GM12892 (cell line): ENCODE measurements around the gene GHITM.

Experiments used
- POLR2A ChIP-seq: IDR thresholded peaks from 2 replicates; pipeline ENCODE4 v1.6.1; 2011; ENCODE audit warnings: low read depth, low read length, control low read depth
- POLR2AphosphoS5 ChIP-seq: IDR thresholded peaks from 2 replicates; pipeline ENCODE4 v1.6.1; 2011; ENCODE audit warnings: low read depth, low read length, control low read depth
- TAF1 ChIP-seq: IDR thresholded peaks from 2 replicates; pipeline ENCODE4 v1.6.1; 2011; ENCODE audit warnings: low read depth, mild to moderate bottlenecking, control low read depth, low read length, borderline replicate concordance

- TF ChIP-seq TAF1 (no peak), POLR2A (peak; percentile 69), POLR2AphosphoS5 (peak; percentile 88)
Observed at GRCh38 chr10:84156768-84157167, 17.5 kb downstream of the GHITM start.
